HPDE6-E6E7 (cell line): ENCODE results near the gene TBC1D7.
A peak's percentile ranks its signal among the peaks of the same experiment; 100 is the strongest.

ENCODE experiments used
- DNase-seq: peaks from one replicate; pipeline ENCODE4 v3.0.0; 2011; ENCODE audit warnings: missing footprints; ENCODE audit errors: extremely low spot score

Gene TBC1D7

DNA sequence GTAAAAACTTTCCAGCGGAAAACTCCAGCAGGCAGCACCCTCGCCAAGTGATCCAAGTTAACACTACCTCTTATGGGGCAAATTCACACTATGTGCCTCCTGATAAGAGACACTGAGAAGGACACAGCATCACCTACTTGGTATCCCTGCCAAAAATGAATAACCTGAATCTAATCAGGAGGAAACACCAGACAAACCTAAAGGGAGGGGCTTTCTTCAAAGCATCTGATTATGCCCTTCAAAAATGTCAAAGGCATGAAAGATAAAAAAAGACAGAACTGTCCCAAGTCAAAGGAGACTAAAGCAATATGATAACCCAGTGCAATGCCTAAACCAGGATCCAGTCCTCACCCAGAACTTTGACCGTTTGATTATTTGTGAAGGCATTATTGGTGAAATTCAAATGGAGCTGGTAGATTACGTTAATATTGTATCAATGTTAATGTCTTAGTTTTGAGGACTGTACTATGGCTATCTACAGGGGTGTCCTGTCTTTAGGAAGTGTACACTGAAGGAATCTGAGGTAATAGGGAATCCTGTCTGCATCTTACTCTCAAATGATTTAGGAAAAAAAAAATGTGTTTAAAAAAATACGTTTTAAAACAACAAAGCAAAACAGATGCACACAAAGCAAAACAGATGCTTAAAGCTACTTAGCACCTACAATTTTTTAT lies 8.3 kb downstream of the TBC1D7 start:
- DNase-seq: no peak

DNA sequence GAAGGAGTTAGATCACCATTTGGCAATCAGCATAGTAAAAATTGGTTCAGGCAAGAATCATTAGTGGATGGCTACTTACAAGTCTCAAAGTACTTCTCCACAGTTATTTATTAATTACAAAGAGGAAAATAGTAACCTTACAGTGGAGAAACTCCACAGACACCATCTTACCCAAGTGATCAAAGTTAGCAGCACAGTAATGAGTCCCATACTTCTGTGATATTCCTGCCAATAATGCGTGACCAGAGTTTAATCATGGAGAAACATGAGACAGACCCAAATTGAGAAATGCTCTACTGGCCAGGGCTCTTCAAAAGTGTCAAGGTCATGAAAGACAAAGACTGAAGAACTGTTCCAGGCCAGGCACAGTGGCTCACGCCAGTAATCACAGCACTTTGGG lies 9.5 kb downstream of the TBC1D7 start:
- DNase-seq: no peak

DNA sequence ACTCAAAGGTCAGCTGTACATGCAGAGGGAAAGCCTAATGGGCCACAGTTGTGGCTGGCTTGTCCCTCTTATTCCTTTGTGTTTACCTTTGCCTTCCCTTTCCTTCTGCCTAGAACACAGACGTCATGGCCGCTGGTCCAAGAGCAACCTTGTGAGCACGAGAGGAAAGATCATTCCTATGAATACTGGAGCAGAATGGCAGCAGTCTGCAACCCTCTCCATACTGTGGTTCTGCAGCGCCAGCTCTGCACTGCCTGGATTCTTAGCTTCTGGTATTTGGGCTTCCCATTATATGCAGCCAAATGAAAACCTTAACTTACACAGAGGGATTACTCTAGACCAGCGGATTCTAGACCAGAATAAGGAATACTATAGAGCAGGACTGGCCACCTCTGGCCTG lies 12.4 kb downstream of the TBC1D7 start:
- no peak for DNase-seq

DNA sequence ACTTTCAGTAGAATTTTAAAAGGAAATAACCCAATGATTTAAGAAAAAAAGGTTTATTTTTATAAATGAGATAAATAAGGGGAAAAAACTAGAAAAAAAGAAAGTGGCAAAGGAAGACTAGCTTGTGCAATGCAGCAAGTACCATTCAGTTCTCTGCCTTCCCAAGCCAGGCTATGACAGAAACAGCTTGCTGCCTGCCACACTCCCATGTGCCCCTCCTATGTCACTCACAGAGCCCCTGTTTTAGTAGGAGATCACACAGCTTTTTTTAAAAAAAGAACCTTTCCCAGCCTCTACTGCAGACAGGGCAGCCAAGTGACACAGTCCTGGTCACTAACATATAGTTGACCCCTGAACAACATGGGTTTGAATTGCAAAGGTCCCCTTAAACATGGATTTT lies 13.5 kb downstream of the TBC1D7 start:
- DNase-seq: no peak

DNA sequence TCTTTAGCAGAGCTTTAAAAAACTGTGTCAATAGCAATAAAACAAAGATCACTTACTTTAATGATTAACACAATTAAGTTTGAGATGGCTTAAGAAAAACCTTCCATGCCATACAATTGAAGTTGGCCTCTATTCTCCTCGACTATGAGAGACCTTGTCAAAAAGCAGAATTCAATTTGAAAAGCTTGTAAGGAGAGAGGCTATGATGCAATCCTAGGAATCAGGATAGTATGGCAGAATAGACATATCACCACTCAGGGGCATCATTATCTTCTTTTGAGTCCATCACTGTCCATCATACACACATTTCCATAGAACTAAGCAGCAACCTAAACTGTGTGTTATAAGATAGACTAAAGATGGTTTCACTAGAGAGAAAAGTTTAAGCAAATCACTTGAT lies 17.2 kb downstream of the TBC1D7 start:
- DNase-seq: no peak

DNA sequence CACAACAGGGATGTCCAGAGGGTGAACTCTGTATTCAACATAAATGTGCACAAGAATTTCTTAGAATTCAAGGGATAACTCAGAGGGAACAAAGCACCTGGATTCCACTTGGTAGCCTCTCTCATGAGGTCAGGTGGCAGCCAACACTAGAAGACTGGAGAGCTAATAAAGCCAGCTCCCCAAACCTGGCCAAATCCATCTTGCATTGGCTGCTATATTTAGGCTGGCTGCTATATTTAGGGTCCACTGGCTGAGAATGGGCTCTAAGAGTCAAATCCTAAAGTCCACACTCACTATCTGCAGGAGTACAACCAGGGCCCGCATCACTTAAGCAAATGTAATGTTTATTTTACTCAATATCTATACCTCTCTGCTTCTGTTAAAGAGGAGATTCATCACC lies 20.0 kb downstream of the TBC1D7 start:
- no peak for DNase-seq

DNA sequence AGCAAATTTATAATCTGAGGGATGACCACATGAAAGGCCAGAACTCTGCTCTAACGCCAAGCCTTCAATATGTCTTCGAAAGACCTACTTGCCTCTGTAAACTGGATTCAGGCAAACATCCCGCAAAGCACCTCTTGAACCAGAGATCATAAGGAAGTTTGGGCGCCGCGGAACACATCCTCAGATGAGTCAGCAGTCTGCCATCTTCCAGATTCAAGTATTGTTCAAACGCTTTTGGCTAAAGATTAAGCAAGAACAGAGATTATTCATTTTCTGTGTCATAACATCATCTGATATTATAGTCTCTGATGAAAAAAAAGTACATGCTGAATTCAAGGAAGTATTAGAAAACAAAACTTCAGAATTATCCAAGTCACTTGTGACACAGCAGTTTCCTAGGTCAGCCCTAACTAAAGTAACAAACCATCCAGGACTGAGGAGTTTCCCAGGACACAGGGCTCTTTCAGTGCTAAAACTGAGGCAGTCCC lies 20.8 kb downstream of the TBC1D7 start:
- peak; percentile 74 for DNase-seq

DNA sequence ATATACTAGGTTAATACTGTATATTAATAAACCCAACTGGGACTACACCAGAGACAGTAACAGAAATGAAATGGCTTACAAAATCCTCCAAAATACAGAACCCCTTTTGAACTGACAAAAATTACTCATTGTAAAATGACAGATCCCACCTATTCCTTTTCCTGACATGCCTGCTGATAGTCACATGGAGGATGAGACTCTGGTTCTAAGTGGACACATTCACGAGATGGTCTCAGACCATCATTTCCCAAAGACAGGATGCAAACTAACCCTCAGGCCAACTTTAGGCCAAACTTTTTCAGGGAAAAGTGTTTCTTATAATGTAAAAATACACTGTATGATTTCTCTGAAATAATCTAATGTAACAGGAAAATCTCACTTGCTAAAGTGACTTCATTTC lies 22.5 kb downstream of the TBC1D7 start:
- DNase-seq: no peak

DNA sequence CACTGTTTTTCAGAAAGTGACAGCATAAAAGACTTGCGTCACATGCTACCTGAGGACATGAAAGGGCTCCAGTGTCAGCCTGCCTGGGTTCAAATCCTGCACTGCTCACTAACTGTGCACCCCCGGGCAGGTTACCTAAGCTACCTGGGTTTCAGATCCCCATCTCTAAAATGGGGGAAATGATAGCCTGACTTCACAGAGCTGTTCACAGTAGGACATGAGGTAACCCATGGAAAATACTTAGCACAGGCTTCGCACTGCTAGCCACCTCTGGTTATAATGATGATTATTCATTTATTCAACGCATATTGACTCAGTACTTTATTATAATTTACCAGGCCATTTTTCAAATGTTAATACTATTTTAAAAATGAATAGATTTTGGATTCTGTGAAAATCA lies 23.0 kb downstream of the TBC1D7 start:
- no peak for DNase-seq

DNA sequence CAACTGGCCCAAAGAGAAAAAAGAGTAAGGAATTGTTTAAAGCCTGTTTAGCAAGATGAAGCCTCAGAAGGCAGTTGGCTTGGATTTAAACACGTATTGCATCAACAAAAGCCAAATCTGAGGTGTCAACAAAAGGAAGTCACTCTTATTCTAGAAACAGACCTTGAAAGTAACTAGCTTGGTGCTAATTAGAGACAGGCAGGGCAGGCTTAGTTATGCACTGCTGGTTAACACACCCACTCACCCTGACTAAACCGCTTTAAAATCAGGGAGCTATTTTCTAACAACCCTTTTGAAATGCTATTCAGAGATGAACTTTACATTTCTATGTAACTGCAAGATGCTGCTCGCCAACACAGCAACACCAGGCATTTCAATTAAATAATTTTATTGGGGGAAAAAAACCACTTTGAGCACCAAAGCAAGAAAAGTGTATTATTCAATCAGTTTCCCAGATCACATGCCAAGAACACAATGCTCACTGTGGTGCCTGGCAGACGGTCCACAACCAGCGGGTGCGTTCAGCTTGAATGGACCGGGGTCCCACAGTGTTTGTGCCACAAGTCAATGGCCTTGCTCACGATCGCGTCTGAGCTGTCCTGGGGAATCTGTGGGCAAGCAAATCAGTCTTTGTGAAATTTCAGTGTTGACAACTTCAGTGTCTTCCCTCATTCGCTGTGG lies 23.6 kb downstream of the TBC1D7 start:
- no peak for DNase-seq

DNA sequence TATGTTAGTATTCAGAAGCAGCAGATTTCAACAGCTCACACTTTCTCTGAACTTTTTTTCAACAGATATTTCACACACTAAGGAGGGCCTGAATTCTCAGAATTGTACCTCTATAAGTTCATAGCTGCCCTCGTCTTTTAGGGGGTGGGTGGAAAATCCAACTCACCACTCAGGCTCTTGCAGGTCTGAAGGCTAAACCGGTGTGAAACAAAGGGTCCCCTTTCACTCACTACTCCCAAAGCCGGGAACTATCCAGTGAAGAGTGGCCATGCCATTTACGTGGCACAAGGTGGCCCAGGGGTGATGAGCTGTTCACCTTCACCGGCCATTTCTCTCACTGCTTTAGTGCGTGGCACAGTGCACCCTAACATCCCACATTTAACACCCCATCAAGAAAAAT lies 24.2 kb downstream of the TBC1D7 start:
- no peak for DNase-seq

DNA sequence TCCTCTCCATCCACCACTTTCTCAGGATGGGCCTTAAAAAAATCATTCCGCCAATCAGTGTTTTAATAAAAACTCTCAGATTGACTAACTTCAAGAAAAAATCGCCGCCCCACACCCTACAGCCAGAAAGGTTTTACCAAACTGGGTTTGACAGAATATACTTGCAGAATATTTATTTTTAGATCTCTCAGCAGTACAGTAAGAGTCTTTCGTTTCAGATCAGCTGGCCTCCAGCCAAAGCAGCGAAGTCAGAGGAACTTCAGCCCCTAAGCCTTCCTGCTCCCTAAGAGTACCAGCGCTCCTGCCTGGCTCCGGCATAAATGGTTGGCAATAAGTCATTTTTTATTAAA lies 24.7 kb downstream of the TBC1D7 start:
- DNase-seq: no peak

DNA sequence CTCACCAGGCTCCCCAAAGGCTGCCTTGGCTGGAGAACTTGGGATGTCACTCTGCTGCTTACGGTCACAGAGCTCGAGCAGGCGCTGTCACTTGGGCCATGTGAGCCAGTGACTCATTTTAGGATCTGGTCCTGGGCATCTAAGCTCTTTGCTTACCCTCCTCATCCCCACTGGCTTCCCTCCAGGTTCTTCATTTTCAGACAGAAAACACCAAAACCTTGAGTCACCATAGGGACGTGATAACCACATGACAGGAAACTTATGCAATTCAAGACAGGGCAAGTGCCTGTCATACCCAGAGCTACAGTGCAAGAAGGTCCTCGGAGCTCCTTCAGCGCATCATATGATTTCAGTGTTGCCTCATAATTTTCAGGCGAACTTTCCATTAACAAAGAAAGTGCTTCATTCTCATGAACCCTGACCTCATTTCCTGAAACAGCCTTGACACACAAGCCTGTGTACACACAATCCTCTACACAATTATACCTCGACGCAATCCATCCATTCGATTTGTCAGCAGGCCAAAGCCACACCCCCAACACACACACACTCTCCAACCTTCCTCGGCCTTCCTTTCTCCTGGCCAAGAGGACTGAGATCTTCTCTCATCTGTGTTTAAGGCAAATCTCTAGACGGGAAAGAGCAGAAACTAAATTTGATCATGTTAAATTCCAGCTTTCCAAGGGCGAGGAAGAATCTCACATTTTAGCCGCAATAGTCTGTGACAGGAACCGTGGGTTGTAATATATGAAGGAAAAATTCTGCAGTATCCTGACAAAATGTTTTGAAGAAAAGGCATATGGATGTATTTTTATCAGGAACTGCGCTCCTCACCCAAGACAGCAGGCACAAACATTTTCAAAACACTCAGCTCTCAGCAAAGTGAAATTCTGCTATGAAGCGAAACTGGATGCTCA lies 25.3 kb downstream of the TBC1D7 start:
- DNase-seq: peak; percentile 85

DNA sequence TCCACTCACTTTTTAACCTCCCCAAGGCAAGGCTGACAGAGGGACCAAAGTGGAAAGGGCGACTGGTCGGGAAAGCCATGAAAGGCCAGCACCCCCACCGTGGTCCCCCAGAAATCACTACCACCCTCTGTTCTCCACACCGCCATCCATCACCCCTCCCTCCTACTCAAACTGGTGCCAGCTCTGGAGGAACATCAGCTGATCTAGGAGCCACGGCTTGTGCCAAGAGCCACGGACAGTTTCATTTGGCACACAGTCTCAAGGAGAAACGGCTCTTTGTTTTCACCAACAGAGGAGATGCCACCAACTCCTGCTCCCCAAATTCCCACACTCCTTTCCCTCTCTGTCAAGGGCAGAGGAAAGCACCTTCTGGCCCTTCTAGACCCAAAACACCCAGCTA lies 26.0 kb downstream of the TBC1D7 start:
- no peak for DNase-seq

DNA sequence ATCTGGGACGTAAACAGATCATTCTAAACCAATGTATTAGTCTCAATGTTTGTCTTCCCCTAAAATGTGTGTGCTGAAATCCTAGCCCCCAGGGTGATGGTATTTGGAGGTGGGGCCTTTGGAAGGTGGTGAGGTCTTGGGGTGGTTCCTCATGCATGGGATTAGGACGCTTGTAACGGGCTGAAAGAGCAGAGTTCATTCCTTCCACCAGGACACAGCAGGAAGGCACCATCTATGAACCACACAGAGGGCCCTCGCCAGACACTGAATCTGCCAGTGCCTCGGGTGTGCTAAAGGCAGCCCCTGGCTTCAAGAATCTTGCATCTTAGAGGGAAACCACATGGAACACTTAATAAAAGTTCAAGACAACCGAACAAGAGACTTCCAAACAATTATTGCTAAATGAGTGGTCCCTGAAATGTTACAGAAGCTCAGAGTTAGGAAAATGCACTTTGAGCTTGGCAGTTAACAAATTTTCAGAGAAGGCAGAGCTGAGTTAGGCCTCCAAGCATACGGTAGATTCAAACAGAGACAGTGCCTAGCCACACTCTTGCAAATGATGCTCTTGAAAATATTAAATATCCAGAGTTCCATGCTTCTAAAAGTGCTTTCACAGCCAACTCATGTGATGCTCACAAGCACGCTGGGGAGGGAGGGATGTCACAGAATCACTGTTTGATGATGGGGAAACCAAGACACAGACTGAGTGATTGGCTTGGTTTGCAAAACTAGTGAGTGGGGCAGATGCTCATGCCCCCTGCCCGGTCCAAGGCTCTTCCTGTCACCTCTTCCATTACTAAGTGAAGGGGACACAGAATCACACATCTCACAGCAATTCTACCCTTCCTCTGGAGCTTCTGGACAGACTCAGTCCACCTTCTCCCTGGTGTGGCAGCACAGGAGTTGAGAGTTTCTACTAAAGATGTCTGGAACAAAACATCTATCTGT lies 27.4 kb downstream of the TBC1D7 start:
- DNase-seq: no peak

DNA sequence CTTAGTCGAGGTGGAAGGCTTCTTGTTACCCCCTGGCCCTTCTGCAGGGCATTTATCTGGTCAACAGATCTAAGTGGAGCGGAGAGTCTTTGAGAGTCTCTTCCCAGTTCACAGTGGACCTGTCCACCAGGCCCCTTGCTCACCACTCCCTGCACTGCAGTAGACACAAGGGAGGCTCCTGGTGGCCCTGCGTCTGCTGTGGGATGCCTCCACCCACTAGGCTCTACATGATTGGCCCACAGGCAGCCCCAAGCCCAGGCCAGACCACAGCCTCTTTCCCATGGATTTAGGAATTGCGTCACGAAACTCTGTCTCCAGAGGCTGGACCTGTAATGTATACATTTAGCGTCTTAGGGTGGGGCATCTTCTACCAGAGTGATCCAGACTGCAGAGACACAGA lies 28.4 kb downstream of the TBC1D7 start:
- no peak for DNase-seq

DNA sequence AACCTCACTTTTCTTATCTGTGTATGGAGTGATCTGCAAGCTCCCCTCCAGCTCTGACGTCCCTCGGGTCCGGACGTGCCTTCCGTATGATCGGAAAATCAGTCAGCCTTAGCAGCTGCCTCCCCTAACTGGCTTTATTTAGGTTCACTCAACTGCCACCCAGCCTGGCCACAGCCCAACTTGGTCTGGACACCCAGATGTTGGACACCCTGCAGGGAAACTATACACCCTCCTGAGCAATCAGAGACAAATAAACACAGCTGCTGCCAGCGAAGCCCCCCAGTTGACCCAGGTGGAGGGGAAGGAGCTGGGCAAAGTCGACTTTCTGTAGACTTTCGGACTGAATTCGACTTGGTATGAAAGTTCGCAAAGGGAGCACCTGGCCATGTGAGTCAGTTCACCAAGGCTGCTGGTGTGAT lies 28.9 kb downstream of the TBC1D7 start:
- no peak for DNase-seq

DNA sequence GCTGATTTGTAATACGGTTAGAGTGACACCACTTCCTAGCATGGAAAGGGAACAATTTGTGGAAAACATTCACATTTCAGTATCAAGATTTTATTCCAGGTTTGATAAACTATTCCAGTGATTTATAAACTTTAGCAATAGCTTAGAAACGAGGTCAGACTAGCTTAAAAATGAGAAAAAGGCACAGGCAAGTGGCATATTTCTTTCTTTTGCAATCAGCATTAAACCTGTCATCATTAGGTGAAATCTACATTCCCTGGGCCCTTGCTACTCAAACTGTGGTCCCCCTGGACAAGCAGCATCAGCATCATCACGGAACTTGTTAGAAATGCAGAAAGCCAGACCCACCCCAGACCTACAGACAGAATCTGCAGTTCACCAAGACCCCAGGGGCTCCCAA lies 29.9 kb downstream of the TBC1D7 start:
- no peak for DNase-seq

DNA sequence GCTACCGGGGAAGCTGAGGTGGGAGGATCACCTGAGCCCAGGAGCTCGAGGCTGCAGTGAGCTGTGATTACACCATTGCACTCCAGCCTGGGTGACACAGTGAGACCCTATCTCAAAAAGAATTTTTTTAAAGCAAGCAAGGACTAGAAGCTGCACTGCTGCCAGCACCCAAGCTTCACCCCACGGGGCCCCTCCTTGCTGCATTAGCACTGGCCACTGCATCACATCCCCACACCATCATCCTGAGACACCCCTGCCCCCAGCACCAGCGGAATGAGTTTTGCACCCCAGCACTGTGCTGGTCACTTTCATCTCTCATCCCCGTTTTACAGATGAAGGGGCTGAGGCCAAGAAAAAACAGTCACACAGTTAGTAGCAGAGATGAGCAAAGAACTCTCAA lies 30.9 kb downstream of the TBC1D7 start:
- no peak for DNase-seq

DNA sequence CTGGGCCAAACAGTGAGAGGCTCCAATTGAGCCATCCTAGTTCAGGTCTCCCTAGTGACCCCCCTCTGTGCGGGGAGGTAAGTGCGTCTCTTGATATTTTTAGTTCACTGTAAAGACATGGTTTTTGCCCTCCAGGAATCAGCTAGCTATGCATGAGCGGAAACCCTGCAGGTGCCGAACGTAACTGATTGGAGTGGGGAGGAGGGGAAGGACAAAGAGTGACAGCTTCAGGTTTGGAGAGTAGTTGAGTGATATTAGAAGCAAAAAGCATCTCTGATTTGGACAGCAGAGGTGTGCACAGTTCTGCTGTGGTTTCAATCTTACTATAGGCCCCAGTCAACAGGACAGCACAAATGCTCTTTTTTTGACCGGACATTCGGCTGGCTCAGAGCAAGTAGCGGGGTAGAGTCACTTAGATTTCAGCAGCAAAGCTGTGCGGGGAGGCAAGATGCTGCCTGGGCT lies 31.8 kb downstream of the TBC1D7 start:
- no peak for DNase-seq

DNA sequence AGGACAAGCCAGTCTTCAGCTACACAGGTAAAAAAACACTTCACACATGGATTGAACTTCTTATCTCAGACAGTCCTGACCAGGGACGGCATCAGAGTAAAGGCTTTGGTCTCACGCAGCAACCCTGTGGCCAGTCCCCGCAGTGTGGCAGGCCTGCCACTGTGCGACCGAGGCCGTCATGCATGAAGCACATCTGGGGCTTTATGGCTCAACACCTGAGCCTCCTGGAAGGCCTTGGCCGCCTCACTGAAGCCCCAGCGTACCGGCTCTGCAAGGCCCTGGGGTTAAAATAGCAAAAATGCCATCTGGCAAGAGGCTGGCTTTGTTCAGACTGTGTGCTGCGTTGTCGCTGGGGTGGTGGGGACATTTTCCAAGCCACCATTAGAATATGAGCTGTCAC lies 32.8 kb downstream of the TBC1D7 start:
- no peak for DNase-seq
